HG03457 (cell line): ENCODE measurements around the gene FFAR1.
"Not testable (repeated sequence)": the region's sequence is repeated elsewhere in the genome, so short reads cannot be mapped to it uniquely, and the experiment has no call there.

ENCODE experiments used
- ATAC-seq: cut with Tn5 transposase; IDR thresholded peaks from one replicate; pipeline ENCODE4 v1.9.1; 2021; ENCODE audit warnings: moderate number of reproducible peaks; ENCODE audit not compliant: unreplicated experiment

Gene FFAR1

DNA sequence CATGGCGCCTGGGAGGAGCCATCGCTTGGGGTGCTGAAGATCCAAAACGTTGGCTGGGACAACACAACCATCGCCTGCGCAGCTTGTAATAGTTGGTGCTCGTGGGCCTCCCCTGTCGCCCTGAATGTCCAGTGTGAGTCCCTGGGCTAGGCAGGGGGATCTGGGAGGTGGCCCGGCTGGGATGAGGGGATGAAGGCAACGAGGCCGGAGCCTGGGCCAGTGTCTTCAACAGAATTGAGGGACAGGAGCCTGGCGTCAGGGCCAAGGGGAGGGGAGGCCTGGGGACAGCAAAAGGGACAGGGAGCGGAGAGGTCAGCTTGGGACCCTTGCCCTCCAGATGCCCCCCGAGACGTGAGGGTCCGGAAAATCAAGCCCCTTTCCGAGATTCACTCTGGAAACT is 6.7 kb upstream of the FFAR1 start:
- no peak for ATAC-seq

DNA sequence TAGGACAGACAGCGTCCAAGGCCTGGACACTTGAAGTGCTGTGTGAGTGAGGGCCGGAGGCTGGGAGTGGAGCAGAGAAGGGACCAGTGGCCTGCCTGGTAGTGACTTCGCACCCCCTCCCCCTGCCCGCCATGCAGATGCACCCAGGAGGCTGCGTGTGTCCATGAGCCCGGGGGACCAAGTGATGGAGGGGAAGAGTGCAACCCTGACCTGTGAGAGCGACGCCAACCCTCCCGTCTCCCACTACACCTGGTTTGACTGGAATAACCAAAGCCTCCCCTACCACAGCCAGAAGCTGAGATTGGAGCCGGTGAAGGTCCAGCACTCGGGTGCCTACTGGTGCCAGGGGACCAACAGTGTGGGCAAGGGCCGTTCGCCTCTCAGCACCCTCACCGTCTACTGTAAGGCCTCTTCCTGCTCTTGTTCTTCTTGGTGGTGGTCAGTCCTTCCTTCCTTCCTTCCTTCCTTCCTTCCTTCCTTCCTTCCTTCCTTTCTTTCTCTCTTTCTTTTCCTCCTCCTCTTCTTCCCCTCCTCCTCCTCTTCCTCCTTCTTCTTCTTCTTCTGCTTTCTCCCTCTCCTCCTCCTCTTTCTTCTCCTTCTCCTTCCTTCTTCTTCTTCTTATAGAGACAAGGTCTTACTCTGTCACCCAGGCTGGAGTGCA is 6.0 kb upstream of the FFAR1 start:
- ATAC-seq = no peak

DNA sequence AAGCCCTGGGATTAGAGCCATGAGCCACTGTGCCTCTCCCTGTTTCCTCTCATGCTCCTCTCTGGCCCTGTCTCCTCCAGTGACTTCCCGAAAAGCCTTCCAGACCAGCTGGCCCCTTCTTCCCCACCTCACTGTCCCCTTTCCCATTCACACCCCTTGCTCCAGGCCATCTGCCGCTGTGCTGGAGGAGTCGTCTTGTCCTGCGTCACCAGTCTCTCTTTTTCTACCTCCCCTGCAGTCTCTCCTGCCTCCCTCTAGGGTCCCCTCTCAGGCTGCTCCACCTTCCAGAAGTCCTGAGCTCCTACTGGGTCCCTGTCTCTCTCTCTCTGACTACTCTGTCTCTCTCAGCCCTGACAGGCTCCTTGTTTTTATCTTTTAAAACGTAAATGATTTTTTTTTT is 5.3 kb upstream of the FFAR1 start:
- no peak for ATAC-seq

DNA sequence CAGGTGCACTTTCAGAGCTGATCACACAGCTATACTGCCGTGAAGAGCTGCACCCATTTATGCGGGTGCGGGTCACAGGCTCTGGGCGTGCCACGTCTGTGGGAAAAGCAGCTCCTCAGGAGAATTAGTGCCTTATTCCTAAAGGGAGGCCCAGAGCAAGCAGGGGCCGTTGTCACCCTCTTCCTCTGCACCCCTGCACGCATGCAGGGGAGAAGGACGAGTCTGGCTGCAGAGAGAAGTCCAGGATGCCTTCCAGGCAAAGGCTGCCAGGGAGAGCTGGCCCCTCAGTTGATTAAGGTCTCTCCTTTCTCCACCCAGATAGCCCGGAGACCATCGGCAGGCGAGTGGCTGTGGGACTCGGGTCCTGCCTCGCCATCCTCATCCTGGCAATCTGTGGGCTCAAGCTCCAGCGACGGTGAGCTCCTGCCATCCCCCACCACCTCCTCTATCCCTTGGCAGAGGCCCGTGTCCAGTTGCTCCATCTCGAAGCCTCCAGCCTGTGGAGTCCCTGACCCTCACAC is 3.1 kb upstream of the FFAR1 start:
- no peak for ATAC-seq

DNA sequence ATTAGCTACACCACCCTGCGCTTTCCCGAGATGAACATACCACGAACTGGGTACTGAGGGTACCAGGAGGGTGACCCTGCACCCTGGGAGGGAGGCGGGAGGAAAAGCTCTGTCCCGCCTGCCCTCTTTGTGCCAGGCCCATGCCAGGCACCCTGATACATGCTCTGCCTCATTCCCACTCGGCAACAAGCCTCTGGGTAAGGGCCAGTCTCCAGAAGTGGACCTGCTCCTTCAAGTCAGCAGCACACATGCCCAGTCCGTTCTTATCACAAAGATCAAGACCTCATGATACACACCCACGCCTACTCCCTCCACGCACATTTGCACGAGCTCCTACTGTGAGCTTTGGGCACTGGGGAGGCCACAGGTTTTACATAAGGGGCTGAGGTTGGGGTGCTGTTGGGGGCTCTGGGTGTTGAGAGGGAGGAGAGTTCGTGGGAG is 2.0 kb upstream of the FFAR1 start:
- no peak for ATAC-seq

DNA sequence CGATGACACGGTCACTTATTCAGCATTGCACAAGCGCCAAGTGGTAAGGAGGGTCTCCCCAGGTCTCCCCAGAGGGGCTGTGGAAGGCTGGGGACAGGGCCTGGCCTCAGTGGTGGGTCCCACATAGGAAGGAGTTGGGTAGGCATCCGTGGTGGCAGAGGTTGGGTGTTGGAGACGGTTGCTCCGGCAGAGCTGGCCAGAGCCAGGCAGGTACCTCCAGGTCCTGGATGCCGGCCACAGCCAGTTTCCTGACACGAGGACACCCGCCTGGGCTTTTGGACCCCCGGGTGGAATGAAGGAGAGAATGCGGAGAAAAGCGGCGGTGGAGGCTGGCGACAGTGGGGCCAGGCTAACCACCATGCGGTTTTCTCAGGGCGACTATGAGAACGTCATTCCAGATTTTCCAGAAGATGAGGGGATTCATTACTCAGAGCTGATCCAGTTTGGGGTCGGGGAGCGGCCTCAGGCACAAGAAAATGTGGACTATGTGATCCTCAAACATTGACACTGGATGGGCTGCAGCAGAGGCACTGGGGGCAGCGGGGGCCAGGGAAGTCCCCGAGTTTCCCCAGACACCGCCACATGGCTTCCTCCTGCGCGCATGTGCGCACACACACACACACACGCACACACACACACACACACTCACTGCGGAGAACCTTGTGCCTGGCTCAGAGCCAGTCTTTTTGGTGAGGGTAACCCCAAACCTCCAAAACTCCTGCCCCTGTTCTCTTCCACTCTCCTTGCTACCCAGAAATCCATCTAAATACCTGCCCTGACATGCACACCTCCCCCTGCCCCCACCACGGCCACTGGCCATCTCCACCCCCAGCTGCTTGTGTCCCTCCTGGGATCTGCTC is 1.3 kb upstream of the FFAR1 start:
- no peak for ATAC-seq

DNA sequence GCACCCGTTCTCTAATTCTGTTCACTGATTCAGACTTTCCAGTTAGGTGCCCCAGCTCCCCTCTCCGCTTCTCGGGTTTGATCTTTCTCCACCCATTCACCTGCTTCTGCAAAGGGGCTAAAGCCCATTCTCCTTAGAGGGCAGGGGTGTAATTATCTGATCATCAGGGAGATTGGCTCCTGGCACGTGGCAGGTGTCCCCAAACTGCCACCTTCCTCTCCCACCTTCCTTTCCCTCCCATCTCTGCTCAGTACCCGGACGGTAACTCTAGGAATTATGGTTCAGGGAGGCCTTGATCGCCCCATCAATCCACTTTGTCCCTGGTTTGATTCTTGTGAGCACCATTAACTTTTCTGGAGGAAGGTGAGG is 212 bp downstream of the FFAR1 start:
- ATAC-seq = no peak

DNA sequence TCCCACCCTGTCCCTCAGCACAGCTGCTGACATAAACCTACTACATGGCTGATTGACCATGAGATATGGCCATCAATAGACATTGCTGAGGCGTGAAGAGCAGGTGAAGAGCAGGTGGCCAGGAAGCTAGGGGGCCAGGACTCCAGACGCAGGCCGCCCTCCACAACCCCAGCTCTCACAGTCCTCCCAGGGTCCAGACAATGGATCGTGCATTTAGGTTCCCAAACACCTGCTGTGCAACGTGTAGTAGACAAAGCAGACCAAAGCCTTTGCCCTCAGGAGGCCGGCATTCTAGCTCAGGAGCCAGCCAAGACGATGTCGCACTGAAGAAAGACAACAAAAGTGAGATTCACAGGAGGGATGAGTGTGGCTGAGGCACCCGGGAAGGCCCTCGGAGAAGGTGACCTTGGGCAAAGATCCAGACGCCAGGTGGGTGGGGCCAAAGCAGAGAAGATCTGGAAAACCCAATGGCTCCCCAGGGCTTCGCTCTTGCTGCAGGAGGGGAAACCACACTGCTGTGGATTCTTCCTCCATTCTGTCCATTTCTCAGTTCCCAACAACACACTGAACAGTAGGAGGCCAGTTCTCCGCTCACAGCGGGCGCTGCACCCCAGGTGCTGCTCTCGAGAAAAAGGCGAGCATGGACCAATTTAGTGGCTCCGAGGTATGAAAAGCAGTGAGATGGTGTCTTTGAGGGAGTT is 1.4 kb downstream of the FFAR1 start:
- no peak for ATAC-seq

DNA sequence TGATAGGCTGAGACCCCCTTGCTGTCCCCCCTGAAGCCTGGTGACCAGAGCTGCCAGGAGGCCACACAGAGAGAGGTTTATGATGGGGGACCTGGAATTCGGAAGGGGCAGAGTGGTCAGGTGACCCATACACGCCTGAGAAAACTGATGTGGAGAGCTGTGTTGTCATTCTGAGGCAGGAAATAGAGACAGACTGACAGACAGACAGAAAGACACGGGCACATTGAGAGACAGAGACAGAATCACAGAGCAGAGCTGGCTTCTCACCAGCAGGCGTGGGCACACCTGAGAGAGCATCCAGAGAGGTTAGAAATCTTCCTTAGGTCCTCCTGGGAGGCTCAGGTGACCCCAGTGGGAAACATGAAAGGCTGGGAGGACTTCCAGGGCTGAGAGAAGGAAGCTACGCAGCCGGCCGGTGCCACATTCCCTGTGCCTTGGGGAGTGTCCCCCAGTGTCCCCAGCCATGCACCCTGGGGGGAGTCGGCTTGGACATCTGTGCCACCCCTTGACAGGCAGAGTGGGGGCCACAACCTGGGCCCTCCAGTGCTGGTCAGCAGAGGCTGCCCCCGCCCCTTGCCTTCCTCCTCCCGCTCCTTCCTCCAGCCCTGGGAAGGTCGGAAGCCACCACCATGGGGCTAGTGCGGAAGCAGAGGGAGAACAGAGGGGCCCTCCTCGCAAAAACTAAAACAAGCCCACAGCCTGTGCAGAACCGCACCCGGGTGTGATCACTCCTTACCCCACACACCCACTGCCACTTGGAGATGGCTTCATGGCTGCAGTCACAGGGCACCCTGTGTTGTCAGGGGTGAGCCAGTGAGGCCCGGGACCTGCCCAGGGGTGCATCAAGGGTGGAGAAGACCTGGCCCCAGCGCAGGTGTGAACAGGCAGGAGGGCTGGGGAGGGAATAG is 2.2 kb downstream of the FFAR1 start:
- no peak for ATAC-seq

DNA sequence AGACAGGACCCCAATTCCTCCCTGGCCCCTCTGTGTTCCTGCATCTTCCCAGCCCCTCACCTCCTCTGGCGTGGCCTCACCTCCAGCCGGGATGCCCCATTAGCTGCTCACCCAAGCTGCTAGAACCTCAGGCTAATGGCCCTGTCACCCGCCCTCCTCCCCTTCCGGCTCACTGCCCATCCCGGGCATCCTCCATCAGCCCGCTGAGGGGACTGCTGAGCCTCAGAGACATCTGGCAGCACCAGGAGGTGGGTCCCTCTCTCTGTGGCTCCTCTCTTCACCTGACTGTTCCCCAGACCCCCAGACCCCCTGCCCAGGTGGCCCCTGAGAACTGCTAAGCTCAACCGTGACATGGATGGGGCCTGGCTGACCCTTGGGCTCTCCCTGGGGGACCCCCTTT is 2.9 kb downstream of the FFAR1 start:
- ATAC-seq = no peak

DNA sequence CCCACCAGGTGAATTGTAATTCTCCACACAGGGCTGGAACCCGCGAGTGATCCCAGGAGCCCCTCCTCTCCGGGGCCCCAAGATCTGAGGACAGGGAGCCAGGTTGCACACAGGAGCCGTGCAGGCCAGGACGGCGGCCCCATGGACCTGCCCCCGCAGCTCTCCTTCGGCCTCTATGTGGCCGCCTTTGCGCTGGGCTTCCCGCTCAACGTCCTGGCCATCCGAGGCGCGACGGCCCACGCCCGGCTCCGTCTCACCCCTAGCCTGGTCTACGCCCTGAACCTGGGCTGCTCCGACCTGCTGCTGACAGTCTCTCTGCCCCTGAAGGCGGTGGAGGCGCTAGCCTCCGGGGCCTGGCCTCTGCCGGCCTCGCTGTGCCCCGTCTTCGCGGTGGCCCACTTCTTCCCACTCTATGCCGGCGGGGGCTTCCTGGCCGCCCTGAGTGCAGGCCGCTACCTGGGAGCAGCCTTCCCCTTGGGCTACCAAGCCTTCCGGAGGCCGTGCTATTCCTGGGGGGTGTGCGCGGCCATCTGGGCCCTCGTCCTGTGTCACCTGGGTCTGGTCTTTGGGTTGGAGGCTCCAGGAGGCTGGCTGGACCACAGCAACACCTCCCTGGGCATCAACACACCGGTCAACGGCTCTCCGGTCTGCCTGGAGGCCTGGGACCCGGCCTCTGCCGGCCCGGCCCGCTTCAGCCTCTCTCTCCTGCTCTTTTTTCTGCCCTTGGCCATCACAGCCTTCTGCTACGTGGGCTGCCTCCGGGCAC is 3.9 kb downstream of the FFAR1 start:
- no peak for ATAC-seq

DNA sequence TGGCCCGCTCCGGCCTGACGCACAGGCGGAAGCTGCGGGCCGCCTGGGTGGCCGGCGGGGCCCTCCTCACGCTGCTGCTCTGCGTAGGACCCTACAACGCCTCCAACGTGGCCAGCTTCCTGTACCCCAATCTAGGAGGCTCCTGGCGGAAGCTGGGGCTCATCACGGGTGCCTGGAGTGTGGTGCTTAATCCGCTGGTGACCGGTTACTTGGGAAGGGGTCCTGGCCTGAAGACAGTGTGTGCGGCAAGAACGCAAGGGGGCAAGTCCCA is 4.4 kb downstream of the FFAR1 start:
- no peak for ATAC-seq

DNA sequence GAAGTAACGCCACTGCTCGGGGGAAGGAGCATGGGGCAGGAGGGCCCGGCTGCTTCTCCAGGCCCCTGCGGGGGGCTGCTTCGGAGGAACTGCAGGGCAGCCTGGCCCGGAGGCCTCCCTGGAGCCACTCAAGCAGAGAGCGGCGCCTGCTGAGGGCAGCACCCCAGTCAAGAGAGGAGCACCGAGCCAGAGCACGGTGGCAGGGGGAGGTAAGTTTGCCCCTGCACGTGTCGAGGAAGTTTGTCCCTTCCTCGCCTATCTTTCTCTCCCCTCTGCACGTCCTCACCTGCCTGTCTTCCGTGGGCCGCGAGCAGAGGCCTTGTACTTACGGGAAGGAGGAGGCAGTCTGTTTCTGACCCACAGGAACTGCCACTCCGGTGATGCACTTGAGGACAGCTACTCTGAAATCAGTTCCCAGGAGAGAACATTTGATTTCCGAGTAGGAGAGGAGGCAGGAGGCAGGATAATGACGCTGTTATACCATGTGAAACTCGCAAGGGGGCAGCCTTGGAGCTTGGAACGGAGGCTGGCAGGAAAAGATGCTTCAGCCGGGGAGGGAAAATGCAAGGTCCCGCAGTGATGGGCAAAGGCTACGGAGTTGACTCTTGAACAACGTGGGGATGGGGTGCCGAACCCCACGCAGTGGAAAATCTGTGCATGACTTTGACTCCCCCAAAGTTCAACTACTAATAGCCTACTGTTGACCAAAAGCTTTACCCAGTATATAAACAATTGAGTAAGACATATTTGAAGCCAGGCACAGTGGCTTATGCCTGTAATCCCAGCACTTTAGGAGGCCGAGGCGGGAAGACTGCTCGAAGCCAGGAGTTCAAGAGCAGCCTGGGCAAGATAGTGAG is 5.0 kb downstream of the FFAR1 start:
- ATAC-seq = no peak

DNA sequence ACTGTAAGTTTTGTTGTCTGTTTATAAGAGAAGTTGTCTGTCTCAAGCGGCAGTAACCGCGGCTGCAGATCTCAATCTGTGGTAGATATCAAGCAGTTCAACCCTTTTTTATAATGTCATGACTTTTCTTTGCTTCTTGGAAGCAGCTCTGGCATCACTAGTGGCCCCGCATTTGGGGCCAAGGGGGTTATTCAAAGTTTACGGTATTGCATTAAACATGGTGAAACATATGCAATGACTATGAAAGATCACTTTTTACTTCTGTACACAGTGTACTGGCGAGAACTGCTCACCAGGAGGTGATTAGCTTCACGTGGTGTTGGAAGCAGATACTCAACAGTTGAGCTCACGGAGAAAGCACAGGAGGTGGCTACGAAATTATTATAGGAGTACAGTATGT is 5.9 kb downstream of the FFAR1 start:
- ATAC-seq = no peak

DNA sequence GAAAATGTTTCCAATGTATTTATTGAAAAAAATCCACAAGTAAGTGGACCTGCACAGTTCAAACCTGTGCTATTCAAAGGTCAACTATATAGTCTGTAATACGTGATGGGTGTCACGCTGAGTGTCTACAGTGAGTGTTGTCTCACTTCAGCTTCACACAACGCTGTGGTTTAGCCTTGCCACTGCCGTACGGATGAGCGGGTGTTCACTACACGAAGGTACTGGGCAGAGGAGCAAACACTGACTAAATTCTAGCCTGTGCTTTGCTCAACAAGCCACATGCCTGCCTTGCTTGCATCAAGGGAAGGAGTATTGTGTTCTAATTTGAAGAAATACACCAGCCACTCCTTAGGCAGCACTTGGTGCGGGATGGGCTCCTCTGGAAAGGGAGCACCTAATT is 7.2 kb downstream of the FFAR1 start:
- no peak for ATAC-seq

DNA sequence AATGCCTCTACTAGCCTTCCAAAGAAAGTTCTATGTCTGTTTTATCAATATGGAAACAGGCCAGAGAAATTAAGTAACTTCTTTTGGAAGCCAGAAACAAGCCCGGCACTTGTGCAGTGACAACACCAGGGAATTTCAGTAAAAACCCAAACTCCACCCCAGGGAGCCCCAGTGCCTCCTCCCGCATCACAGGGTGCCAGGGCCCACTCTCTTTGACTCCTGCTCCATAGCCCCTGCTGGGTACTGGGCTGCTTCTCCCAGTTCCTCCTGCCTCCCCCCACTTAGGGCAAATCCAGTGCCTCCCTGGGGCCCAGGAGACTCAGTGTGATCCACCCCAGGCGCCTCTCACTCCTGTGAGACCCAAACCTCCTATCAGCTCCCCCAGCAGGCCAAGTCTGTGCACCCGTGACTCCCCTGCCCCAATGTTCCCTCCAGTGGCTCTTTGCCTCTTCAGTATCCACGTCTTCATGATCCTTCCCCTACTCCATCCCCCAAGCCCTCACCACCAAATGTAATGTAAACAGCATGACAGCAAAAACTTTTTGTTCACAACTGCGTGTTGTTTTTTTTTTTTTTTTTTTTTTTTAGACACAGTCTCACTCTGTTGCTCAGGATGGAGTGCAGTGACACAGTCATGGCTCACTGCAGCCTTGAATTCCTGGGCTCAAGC is 8.2 kb downstream of the FFAR1 start:
- ATAC-seq = no peak

DNA sequence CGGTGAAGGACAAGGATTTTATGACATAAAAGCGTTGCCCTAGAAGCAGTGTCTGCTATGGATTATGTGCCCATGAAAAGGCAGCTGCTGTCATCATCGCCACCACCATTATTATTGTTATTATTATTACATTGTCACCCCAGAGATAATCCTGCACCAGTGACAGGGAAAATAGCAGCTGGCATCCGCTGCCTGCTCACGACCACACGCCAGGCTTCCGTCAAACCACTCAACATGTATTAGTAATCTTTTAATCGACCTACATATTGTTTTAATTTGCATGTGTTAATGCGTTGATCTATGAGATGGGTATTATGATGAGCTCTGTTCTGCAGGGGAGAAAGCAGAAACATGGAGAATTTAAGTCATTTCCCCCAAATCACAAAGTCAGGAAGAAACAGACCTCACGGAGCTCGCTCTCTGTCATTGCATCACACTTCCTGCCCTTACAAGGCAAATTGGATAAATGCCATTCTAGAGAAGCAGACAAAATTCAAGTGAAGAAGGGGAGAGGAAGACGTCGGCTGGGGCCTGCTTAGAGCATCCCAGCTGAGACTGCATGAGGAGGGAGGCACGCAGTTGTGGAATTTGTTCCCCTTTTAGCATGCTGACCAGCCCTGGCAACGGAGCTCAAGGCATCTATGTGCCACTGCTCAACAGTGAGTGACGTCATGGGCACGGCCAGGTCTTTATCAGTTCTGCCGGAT is 10.3 kb downstream of the FFAR1 start, which contains the start of gene FFAR3:
TSS of gene FFAR3 (plus strand) at position 594 of the 707 bp plus-strand sequence. CDS start 431 bp downstream, outside the sequence.
- ATAC-seq = no peak

DNA sequence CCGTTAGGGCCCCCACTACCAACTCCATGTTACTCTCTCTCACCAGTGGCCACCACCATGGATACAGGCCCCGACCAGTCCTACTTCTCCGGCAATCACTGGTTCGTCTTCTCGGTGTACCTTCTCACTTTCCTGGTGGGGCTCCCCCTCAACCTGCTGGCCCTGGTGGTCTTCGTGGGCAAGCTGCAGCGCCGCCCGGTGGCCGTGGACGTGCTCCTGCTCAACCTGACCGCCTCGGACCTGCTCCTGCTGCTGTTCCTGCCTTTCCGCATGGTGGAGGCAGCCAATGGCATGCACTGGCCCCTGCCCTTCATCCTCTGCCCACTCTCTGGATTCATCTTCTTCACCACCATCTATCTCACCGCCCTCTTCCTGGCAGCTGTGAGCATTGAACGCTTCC is 11.1 kb downstream of the FFAR1 start:
- ATAC-seq = not testable (repeated sequence)
